HG03135 (cell line): Measurements from ENCODE around the gene SLC25A14.
"Not testable (repeated sequence)": the region's sequence is repeated elsewhere in the genome, so short reads cannot be mapped to it uniquely, and the experiment has no call there.

Source experiments
- ATAC-seq: cut with Tn5 transposase; IDR thresholded peaks from one replicate; pipeline ENCODE4 v1.9.1; 2021; ENCODE audit warnings: mild to moderate bottlenecking, moderate library complexity; ENCODE audit not compliant: unreplicated experiment

SLC25A14 gene

GRCh38 chrX:130339408-130340222, at the start of gene SLC25A14:
TSS of gene SLC25A14 (plus strand) at chrX:130339919. CDS start at chrX:130340279, 360 bp downstream.
- ATAC-seq: peak; percentile 95

GRCh38 chrX:130295519-130296296, 44.0 kb upstream of the SLC25A14 start:
- no peak for ATAC-seq

- ATAC-seq: no peak
Observed at GRCh38 chrX:130296297-130296678, 43.4 kb upstream of the SLC25A14 start.

- no peak for ATAC-seq
Observed at GRCh38 chrX:130296743-130297142, 43.0 kb upstream of the SLC25A14 start.

GRCh38 chrX:130299279-130300009, 40.3 kb upstream of the SLC25A14 start:
- ATAC-seq: no peak

- no peak for ATAC-seq
Observed at GRCh38 chrX:130300010-130300282, 39.8 kb upstream of the SLC25A14 start.

GRCh38 chrX:130301405-130301804, 38.3 kb upstream of the SLC25A14 start:
- ATAC-seq: no peak

- no peak for ATAC-seq
Observed at GRCh38 chrX:130301977-130302376, 37.7 kb upstream of the SLC25A14 start.

GRCh38 chrX:130304587-130305368, 34.9 kb upstream of the SLC25A14 start:
- ATAC-seq: no peak

- not testable (repeated sequence) for ATAC-seq
Observed at GRCh38 chrX:130319886-130320285, 19.8 kb upstream of the SLC25A14 start.

GRCh38 chrX:130321550-130321949, 18.2 kb upstream of the SLC25A14 start:
- ATAC-seq: peak; percentile 70

GRCh38 chrX:130330146-130330545, 9.6 kb upstream of the SLC25A14 start:
- no peak for ATAC-seq

- peak; percentile 79 for ATAC-seq
Observed at GRCh38 chrX:130330706-130331105, 9.0 kb upstream of the SLC25A14 start.

- ATAC-seq: no peak
Observed at GRCh38 chrX:130336531-130336930, 3.2 kb upstream of the SLC25A14 start.

GRCh38 chrX:130338869-130339268, 850 bp upstream of the SLC25A14 start:
- not testable (repeated sequence) for ATAC-seq

GRCh38 chrX:130340271-130340670, 552 bp downstream of the SLC25A14 start:
- no peak for ATAC-seq

GRCh38 chrX:130343411-130343810, 3.7 kb downstream of the SLC25A14 start:
- no peak for ATAC-seq

GRCh38 chrX:130347321-130347720, 7.6 kb downstream of the SLC25A14 start:
- ATAC-seq: no peak

GRCh38 chrX:130351567-130351966, 11.8 kb downstream of the SLC25A14 start:
- ATAC-seq: no peak

GRCh38 chrX:130352050-130352449, 12.3 kb downstream of the SLC25A14 start:
- not testable (repeated sequence) for ATAC-seq

GRCh38 chrX:130376077-130376476, 36.4 kb downstream of the SLC25A14 start:
- no peak for ATAC-seq
